Heart left ventricle (tissue), 16 donors: ENCODE data around the gene CNRIP1. TPM values are rescaled to one million over a fixed set of nuclear protein-coding genes. Genes with fewer than 3 reads are reported as not detected.
A peak's percentile ranks its signal among the peaks of the same experiment; 100 is the strongest.

Source experiments
- ATAC-seq, 4 donors: fragments of 200-7000 bp; cut with Tn5 transposase; one replicate each; pipeline ENCODE4 v1.9.1; 2020 to 2022; ENCODE audit warnings: moderate library complexity in 4 of 4, mild to moderate bottlenecking in 3 of 4, moderate number of reproducible peaks in 1 of 4
- DNase-seq, 5 donors: peaks; one replicate each; pipeline ENCODE4 v3.0.0-alpha.2; 2020
- H3K27ac ChIP-seq, 12 donors: fragments of 200-600 bp; sonication (generic) in 4 of 12; one replicate each; pipeline versions ENCODE4 v1.5.0 to v1.8.0; 2016 to 2022; ENCODE audit warnings: mild to moderate bottlenecking in 2 of 12
- H3K27me3 ChIP-seq, 9 donors: fragments of 200-600 bp; sonication (generic) in 2 of 9; one replicate each; pipeline versions ENCODE4 v1.5.1 to v1.8.0; 2016 to 2022; ENCODE audit warnings: mild to moderate bottlenecking in 3 of 9
- H3K36me3 ChIP-seq, 9 donors: fragments of 200-600 bp; sonication (generic) in 2 of 9; one replicate each; pipeline versions ENCODE4 v1.5.0 to v1.8.0; 2018 to 2022; ENCODE audit warnings: mild to moderate bottlenecking in 2 of 9
- H3K4me1 ChIP-seq, 12 donors: fragments of 200-600 bp; sonication (generic) in 4 of 12; one replicate each; pipeline versions ENCODE4 v1.5.0 to v1.8.0; 2016 to 2022; ENCODE audit warnings: mild to moderate bottlenecking in 3 of 12
- H3K4me3 ChIP-seq, 12 donors: fragments of 200-600 bp; sonication (generic) in 4 of 12; one replicate each; pipeline versions ENCODE4 v1.5.0 to v1.8.0; 2017 to 2022; ENCODE audit warnings: mild to moderate bottlenecking in 9 of 12, moderate library complexity in 4 of 12
- H3K9me3 ChIP-seq, 12 donors: fragments of 200-600 bp; sonication (generic) in 4 of 12; one replicate each; pipeline versions ENCODE4 v1.5.0 to v1.8.0; 2016 to 2022; ENCODE audit warnings: mild to moderate bottlenecking in 1 of 12
- CTCF ChIP-seq, 12 donors: fragments of 200-600 bp; sonication (generic) in 4 of 12; IDR thresholded peaks; one replicate each; pipeline versions ENCODE4 v1.5.0 to v1.8.0; 2018 to 2022; ENCODE audit warnings: antibody characterized with exemption in 12 of 12, mild to moderate bottlenecking in 5 of 12
- POLR2A ChIP-seq, 2 donors: fragments of 450-650 bp; IDR thresholded peaks; one replicate each; pipeline ENCODE4 v1.6.1; 2017; ENCODE audit warnings: antibody characterized with exemption in 2 of 2, mild to moderate bottlenecking in 2 of 2, moderate library complexity in 2 of 2
- WGBS, 4 donors: extraction: QIAGEN DNeasy Blood & Tissue Kit in 2 of 4; methylation state at CpG; one replicate each; pipeline versions ENCODE4 v1.1.5 to v1.1.7; 2013 to 2018; 5-methylcytosine and 5-hydroxymethylcytosine counted together
- intact Hi-C, 10 donors: fragments of 100-400 bp; cut with DNase I; formaldehyde crosslinking; loops; one replicate each; pipeline versions ENCODE4 v1.11.1 to v1.14.2; 2022
- polyA plus RNA-seq, 2 donors: library from polyadenylated mRNA; stranded (reverse); fragments of 200-250 nt; gene quantifications; one replicate each; pipeline ENCODE4 v1.2.3, GENCODE V29; 2013
- total RNA-seq, 9 donors: library from RNA; depleted of rRNA in 2 of 9; stranded (reverse); fragments of >200 nt in 2 of 9; fragmentation: NEBNext Ultra II Directional in 3 of 9; extraction: Animal tissue kit (Norgen Biotek cat#: 25700) in 3 of 9; gene quantifications; one replicate each; pipeline versions ENCODE4 v1.1.0 to v1.2.4, GENCODE V29; 2016 to 2023
- donor health status: ischemic (EF 13 %, LVEDD 7.1; RV severe dilation, severe dysfunction).
- donor health status: healthy with polysubstance abuse.
- donor health status: DM: no; HTN: yes; CAD: no.
- donor health status: DM: no; HTN: no; CAD: no.
- donor health status: ischemic (EF 25% LVEDD 6.9; RV normal size, moderate dysfunction).
- donor health status: ischemic (EF 25% LVEDD 5.7; RV mildly dilated, moderate dysfunction).
- donor health status: healthy.
- donor health status: DM: yes; HTN: yes; CAD: no.
- donor health status: ischemic (EF 35%, LVEDD 5.7; RV mildly dilated, moderate dysfunction).
- donor health status: nonischemic (EF 11% LVEDD 7.7; RV severe dilation, severe dysfunction).
- donor health status: DM: yes; HTN: yes; CAD: no.
- donor health status: PGD.
- donor health status: ischemic (EF 29% LVEDD 5.4; RV normal size, mild dysfunction).
- donor health status: nonischemic (EF 23%, LVEDD 6.1; RV moderate dilation, normal function).

Gene CNRIP1
- total and polyA plus RNA-seq, 11 donors, result 5.8 to 17.3 (median 7.7) TPM

DNA sequence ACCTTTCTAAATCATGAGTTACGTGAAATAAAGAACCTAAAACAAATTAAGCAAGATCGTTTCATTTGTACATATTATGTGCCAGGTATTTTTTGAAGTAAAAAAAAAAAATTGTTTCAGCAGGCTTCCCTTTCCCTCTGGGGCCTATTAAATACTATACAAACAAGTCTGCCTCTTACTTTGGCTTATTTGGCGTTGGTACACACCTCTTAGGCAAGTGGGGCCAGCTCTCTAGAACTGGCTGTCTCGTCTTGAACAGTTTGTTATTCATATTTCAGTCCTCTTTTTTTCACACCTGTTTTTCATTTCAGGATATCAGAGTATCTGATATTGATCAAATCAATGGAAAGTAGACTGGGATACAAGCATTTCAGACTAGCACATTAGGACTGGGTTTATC, 40.1 kb downstream of the CNRIP1 start:
- Histone ChIP-seq H3K36me3 (no peaks in the 10 kb centered on the region), H3K9me3 (no peaks in the 10 kb centered on the region), H3K27me3 (no peaks in the 10 kb centered on the region), H3K4me1 (peaks cover 0 to 13% (median 2%) of the 10 kb centered on the region in 12 donors), H3K27ac (no peak overlapping the region), H3K4me3 (no peak overlapping the region)
- DNase-seq (no peak), ATAC-seq (no peak)
- 88 to 91% (median 90%) methylated on average over 4 of the region's 4 CpGs for WGBS, 4 donors
- TF ChIP-seq CTCF (IDR thresholded peaks at IDR 0.05), result no peak
- TF ChIP-seq POLR2A (IDR thresholded peaks at IDR 0.05), result no peak
- intact Hi-C loops, result loop anchor here (5.0 to 10.0 kb wide), 5 partner anchors 82 to 165 kb away; no protein-coding TSS in a partner anchor

DNA sequence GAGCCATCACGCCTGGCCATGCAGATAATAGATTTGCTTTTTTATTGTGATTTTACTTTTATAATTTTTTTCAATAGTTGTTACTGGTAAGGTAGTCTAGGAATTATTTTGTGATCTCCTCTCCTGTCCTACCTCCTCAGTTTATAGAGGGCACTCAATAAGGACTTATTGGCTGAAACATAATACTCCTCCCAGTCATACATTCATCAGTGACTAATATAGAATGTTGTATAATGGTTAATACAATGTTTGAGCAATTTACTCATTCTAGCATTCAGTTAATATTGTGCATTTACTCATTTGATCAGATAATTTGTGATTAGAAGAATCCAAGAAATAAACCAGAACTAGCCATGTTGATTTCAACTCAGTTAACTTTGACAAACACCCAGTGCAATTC, 41.6 kb downstream of the CNRIP1 start:
- intact Hi-C loops, result no loop called here
- TF ChIP-seq CTCF (IDR thresholded peaks at IDR 0.05) (no peak), POLR2A (IDR thresholded peaks at IDR 0.05) (no peak)
- ATAC-seq (no peak), DNase-seq (no peak)
- Histone ChIP-seq H3K4me1 (peaks cover 0 to 8% (median 0%) of the 10 kb centered on the region in 12 donors), H3K4me3 (no peak overlapping the region), H3K9me3 (no peaks in the 10 kb centered on the region), H3K27ac (no peak overlapping the region), H3K27me3 (no peaks in the 10 kb centered on the region), H3K36me3 (no peaks in the 10 kb centered on the region)
- 52 to 98% (median 97%) methylated on average over 1 of the region's 1 CpG for WGBS, 4 donors

GRCh38 chr2:68274022-68274421, 45.7 kb downstream of the CNRIP1 start:
- Histone ChIP-seq H3K4me3 (no peak overlapping the region), H3K4me1 (peaks cover 0 to 19% (median 0%) of the 10 kb centered on the region in 12 donors), H3K9me3 (no peaks in the 10 kb centered on the region), H3K27me3 (no peaks in the 10 kb centered on the region), H3K27ac (no peak overlapping the region), H3K36me3 (no peaks in the 10 kb centered on the region)
- DNase-seq, result no peak
- no peak for ATAC-seq
- intact Hi-C loops, result no loop called here
- WGBS, 4 donors, result 58 to 70% (median 60%) methylated on average over 3 of the region's 3 CpGs
- TF ChIP-seq CTCF (IDR thresholded peaks at IDR 0.05), result no peak
- TF ChIP-seq POLR2A (IDR thresholded peaks at IDR 0.05), result no peak

GRCh38 chr2:68272246-68272994, 47.3 kb downstream of the CNRIP1 start:
- 81 to 84% (median 82%) methylated on average over 2 of the region's 2 CpGs for WGBS, 4 donors
- ATAC-seq, result no peak
- Histone ChIP-seq H3K9me3 (no peaks in the 10 kb centered on the region), H3K27me3 (no peaks in the 10 kb centered on the region), H3K4me1 (peaks cover 0 to 19% (median 0%) of the 10 kb centered on the region in 12 donors), H3K4me3 (no peak overlapping the region), H3K27ac (peak overlapping the region in 2 of 12 donors; percentile 3 to 8), H3K36me3 (no peaks in the 10 kb centered on the region)
- DNase-seq, result no peak
- intact Hi-C loops, result no loop called here
- no peak for TF ChIP-seq CTCF (IDR thresholded peaks at IDR 0.05)
- no peak for TF ChIP-seq POLR2A (IDR thresholded peaks at IDR 0.05)
